LHCN-M2 (cell line): ENCODE results near the gene ARMC12. TPM values are rescaled to one million over a fixed set of nuclear protein-coding genes. Genes with fewer than 3 reads are reported as not detected.

Source experiments
- DNase-seq: peaks from one replicate; pipeline ENCODE4 v3.0.0-alpha.2; 2012; ENCODE audit warnings: low read depth
- total RNA-seq: library from RNA; depleted of rRNA; stranded (reverse); fragments of >200 nt; gene quantifications from 2 replicates; pipeline ENCODE4 v1.2.3, GENCODE V29; 2014

The ARMC12 gene
- total RNA-seq, 1 experiment from 2014 or later = 0.29 TPM

DNA sequence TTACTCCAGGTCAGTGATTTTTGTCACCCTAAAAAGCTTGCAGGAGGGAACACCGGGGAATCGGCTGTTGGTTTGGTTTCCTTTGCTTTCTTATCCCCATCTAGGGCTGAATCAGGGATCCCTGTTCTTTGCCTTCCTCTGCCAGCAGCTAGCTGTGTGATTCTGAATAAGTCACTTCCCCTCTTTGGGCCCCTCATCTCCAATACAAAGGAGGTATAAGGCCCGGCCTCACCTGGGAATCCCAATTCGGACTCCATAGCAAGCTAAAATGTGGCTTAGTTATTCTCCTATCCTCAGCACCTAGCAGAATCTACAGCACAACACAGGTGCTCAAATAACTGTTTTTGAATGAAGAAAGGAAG is 18.5 kb upstream of the ARMC12 start:
- no peak for DNase-seq

- no peak for DNase-seq
Measured at GRCh38 chr6:35718911-35719381, 17.9 kb upstream of the ARMC12 start.

- DNase-seq = no peak
Measured at GRCh38 chr6:35719404-35719829, 17.4 kb upstream of the ARMC12 start.

DNA sequence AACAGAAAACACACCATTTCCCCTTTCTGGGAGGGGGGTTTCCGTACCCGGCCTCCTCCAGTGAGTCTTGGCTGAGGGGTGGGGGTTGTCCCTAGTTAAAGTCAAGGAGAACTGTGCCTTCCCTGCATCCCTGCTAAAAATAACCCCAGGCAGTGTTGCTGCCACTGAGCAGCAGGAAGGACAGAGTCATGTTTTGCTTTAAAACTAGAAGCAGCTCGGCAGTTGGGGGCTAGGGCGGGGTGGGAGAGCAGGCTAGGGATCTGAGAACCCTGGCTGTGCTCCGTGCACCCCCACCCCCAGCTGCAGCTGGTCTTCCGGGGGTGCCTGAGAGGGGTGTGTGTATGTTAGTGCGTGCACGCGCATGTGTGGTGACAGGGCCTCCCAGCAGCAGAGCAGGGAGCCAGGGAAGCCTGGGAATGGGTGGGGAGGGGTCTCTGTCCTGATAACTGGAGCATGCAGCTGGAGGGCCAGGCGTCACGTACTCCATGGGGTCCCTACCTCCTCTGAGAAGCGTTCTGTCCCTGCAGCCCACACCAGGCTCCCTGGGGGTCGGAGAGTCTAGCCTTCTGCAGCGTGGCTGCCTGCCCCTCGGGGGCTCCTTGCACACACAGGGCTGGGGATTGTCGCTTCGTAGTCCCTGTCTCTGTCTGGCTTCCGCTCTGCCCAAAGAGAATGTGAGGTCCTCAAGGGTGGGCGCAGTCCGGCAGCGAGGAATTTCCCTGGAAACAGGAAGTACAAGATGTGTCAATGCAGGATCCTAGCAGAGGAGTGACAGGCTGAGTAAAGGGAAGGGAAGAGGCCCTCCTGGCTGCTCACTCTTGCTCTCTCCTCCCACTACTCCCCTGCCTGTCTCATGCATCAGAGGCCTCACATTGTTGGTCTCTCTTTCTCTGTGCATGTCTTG is 16.8 kb upstream of the ARMC12 start:
- DNase-seq = no peak

GRCh38 chr6:35722121-35722761 is 14.6 kb upstream of the ARMC12 start:
- no peak for DNase-seq

DNA sequence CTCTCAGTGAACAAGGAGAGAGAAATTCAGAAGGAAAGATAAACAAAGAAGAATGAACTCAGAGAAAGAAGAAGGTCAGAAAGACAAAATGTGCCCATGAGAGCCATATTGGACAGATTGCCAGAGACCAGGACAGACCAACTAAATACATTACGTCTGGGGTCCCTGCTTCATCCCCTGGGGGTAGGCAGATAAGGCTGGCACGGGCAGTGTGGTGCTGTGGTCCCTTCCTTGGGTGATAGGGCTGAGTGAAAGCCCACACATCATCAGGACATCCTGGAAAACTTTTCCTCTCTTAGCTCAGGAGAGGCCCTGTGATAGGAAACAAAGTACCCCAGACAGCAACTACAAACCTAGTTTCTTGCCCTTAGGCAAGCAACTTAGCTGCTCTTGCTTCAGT is 13.2 kb upstream of the ARMC12 start:
- no peak for DNase-seq

- DNase-seq = no peak
Measured at GRCh38 chr6:35724059-35724458, 12.8 kb upstream of the ARMC12 start.

DNA sequence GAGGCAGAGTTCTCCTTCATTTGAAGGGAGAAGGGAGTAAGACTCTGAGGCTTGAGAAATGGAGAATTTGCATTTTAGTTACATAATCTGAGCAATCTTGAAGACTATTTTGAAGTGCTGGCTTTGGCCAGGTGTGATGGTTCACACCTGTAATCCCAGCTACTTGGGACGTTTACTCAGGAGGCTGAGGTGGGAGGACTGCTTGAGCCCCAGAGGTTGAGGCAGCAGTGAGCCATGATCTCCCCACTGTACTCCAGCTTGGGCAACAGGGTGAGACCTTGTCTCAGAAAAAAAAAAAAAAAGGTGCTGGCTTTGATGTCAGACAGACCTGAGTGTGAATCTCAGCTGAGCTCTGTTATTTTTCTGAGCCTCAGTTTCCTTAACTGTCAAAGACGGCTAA is 12.4 kb upstream of the ARMC12 start:
- no peak for DNase-seq

DNA sequence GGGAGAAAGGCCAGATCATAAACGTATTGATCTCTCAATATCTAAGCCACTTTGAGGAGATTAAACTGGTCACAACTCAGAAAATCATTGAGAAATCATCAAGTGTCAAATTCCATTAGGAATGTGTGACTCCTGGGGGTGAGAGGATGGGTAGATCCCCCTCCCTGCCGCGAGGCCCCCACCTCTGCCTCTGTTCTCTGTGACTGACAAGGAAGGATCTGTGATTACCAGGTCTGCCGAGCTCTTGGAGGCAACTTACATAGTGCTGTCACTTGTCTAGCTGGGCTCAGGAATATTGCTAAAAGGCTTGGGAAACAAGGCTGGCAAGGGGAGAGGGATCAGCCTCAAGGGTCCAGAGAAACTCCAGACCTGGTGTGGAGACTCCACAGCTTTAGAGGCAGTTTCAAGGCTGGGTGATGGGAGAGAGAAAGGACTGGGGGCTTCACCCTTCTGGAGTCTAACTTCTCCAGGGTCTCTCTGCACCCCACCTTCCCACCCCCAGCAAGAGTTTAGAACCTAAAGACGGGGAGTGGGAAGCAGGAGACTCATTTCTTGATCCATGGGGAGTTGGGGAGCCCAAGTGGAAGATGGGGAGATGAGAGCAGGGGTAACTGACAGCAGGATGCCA is 11.6 kb upstream of the ARMC12 start:
- no peak for DNase-seq

GRCh38 chr6:35725721-35726438 is 11.0 kb upstream of the ARMC12 start:
- DNase-seq = peak; percentile 85

- DNase-seq = peak; percentile 97
Measured at GRCh38 chr6:35727231-35727934, 9.4 kb upstream of the ARMC12 start.

DNA sequence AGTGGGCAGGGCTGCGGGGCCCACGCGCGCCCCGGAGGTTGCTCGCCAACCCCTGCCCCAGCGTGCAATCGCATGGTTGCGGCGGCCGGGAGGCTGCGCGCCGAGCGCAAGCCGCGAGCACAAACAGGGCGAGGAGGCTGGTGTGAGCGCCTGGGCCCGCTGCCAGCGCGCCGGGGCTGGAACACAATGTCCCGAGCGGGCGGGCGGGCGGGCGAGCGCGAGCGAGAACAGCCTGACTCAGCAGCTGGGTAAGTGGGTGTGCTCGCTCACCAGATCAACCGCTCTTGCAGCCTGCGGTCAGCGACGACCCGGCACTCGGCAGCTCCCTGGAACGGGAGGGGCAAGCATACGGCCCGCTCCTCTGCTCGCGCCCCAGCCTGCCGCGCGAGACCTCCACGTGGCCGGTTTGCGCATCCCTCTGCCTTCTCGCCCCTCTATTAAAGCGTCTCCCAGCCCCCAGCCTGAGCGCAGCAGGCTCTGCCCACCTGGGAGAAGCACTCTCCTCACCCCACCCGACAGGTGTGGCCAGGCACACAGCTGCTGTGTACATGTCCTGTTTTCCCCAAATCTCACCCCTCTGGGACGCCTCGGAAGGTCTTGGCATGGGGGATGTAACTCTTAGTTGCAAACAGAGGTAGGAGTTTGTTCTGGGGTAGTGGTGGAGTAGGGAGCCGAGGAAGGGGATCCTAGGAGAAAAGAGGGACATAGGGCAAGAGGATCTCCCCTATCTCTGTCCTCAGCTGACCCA is 8.7 kb upstream of the ARMC12 start:
- DNase-seq = peak; percentile 98

DNA sequence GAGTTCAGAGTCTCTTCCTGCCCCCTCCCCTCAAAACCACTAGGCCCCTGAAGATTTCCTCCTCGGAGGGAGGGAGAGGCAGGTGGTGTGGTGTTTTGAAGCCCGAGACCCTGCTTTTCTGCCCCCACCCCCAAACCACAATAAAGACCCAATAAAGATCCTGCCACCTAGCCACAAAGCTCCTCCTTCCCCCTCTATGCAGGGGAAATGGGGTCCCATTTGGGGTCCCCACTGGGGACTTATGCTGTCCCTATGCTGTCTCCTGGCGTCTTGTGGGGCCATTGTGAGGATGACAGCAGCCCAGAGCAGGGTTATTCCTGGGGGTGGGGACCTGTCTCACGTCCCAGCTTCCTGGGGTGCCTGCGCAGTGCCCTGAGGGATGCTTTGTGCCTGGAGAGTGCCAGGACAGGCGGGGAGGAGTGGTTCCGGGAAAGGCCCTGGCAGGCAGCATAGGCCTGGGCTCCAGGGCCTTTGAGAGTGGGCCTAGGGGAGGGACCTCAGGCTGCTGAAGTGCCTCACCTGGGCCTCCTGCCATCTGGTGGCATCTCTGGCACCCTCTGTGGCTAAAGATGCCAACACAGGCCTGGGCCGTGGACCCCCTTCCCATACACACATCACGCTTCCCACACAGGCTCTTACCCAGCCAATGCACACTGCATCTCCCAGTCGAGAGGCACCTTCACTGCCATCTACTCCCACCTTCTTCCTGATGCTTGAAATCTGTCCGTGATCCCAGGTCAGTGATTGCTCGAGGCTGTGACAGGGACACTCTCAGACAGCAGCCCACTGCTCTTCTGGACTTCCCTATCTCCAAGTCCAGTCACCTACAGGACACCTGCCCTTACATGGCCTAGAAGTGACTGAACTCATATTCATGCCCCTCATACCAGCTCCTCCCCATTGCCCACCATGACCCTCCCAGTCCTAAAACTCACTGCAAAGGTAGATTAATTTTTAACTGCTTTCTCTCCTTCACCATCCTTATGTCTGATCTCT is 7.9 kb upstream of the ARMC12 start:
- DNase-seq = no peak

DNA sequence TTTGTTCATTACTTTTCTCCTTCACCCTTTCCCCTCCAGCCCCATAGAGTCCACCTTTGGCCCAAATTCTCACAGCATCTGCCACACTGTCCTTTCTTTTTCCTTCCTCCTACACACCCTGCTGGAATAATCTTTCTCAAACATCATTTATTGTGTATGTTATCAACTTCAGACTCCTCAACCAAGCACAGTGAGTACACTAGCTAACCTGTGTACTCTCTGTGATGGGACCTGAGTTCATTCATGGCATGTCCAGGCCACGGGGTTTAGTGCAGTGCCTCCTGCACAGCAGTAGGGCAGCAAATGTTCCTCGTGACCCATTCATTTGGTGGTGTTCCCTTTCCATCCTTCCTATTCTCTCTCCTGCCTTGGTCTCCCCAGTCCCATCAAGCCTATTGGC is 7.1 kb upstream of the ARMC12 start:
- no peak for DNase-seq

GRCh38 chr6:35730745-35731413 is 6.0 kb upstream of the ARMC12 start:
- DNase-seq = no peak

GRCh38 chr6:35731414-35731735 is 5.5 kb upstream of the ARMC12 start:
- DNase-seq = peak; percentile 94

DNA sequence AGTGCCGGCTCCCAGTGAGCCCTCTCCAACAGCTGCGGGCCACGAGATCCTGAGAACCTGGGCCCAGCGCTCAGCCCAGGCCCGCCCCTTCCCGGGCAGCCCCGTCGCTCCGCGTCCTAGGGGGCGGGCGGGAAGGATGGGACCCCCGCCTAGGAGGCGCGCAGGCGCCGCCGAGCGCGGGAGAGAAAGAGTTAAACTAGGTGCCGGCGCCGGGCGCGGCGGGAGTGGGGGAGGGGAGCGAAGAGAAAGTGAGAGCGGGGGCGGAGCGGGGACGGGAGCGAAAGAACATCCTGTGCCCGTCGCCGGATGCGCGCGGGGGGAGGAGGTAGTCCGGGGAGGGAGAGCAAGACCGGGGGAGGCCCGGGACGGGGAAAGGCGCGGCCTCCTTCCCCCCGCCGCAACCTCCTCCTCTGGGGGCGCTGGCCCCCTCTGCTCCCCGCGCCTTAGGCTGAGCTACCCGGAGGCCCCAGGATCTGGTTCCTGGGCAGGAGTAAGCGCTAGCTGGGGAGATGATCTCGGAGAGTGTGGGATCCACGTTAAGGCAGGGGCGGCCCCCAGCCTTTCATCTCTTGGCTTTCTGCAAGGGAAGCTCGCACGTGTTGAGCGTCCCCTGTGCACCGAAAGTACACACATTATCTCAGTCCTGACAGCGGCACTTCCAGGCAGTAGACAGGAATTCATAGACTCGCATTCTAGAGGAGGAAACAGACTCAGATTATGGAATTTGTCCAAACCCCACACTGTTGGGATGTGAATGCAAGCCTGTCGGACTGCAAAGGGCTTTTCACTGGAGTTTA is 4.9 kb upstream of the ARMC12 start:
- DNase-seq = peak; percentile 94

DNA sequence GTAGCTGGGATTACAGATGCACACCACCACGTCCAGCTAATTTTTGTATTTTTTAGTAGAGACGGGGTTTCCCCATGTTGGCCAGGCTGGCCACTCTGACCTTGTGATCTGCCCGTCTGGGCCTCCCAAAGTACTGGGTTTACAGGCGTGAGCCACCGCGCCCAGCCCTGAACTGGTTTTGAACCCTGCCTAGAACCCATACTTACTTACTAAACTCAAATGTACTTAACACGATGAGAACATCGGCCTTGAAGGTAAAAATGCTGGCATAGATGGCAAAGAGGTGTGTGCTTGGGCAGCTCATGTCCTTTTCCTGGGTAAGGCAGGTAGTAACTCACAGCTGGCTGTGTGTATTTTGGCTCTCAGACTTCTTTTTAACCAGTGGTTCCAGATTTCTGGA is 3.2 kb upstream of the ARMC12 start:
- no peak for DNase-seq
